Skin of body (tissue), 2 donors: ENCODE results near the gene SH3PXD2A. TPM values are rescaled to one million over a fixed set of nuclear protein-coding genes. Genes with fewer than 3 reads are reported as not detected.

Source experiments
- DNase-seq: peaks from one replicate; lab custom pipeline; 2025; lab: John Stamatoyannopoulos, UW
- total RNA-seq: library from RNA; depleted of rRNA; stranded (reverse); fragments of >200 nt; gene quantifications from one replicate; pipeline ENCODE4 v1.2.3, GENCODE V29; 2014

Gene SH3PXD2A
- total RNA-seq, 1 donor from 2014 or later = 52.0 TPM

GRCh38 chr10:103879409-103879808 is 24.0 kb upstream of the SH3PXD2A start:
- no peak for DNase-seq

- DNase-seq = no peak
Measured at GRCh38 chr10:103877861-103878260, 22.5 kb upstream of the SH3PXD2A start.

GRCh38 chr10:103876155-103876554 is 20.8 kb upstream of the SH3PXD2A start:
- DNase-seq = no peak

- no peak for DNase-seq
Measured at GRCh38 chr10:103874730-103875129, 19.4 kb upstream of the SH3PXD2A start.

GRCh38 chr10:103872137-103872931 is 17.0 kb upstream of the SH3PXD2A start:
- no peak for DNase-seq

GRCh38 chr10:103871006-103871405 is 15.6 kb upstream of the SH3PXD2A start:
- no peak for DNase-seq

GRCh38 chr10:103870516-103870915 is 15.1 kb upstream of the SH3PXD2A start:
- DNase-seq = peak; percentile 18

- no peak for DNase-seq
Measured at GRCh38 chr10:103869336-103869735, 14.0 kb upstream of the SH3PXD2A start.

- no peak for DNase-seq
Measured at GRCh38 chr10:103868200-103868599, 12.8 kb upstream of the SH3PXD2A start.

- no peak for DNase-seq
Measured at GRCh38 chr10:103861505-103861904, 6.1 kb upstream of the SH3PXD2A start.

- peak; percentile 68 for DNase-seq
Measured at GRCh38 chr10:103859161-103860086, 4.0 kb upstream of the SH3PXD2A start.

- DNase-seq = no peak
Measured at GRCh38 chr10:103858360-103858759, 3.0 kb upstream of the SH3PXD2A start.

GRCh38 chr10:103856797-103857170 is 1.4 kb upstream of the SH3PXD2A start:
- DNase-seq = no peak

- DNase-seq = no peak
Measured at GRCh38 chr10:103855852-103856796, 748 bp upstream of the SH3PXD2A start.

GRCh38 chr10:103854686-103855391 is 537 bp downstream of the SH3PXD2A start:
- peak; percentile 45 for DNase-seq

GRCh38 chr10:103854265-103854685 is 1.1 kb downstream of the SH3PXD2A start:
- DNase-seq = peak; percentile 45

GRCh38 chr10:103853428-103854264 is 1.7 kb downstream of the SH3PXD2A start:
- peak; percentile 21 for DNase-seq

GRCh38 chr10:103852856-103853255 is 2.5 kb downstream of the SH3PXD2A start:
- DNase-seq = peak; percentile 57

GRCh38 chr10:103852189-103852711 is 3.1 kb downstream of the SH3PXD2A start:
- DNase-seq = no peak
